IMR-90 (cell line): ENCODE measurements around the gene KRTAP10-10.
"Not testable (repeated sequence)": the region's sequence is repeated elsewhere in the genome, so short reads cannot be mapped to it uniquely, and the experiment has no call there.

ENCODE experiments used
- CEBPB ChIP-seq: IDR thresholded peaks from 2 replicates; pipeline ENCODE4 v1.6.1; 2012; ENCODE audit warnings: low read depth, low read length, improper control_type of control experiment
- POLR2A ChIP-seq: IDR thresholded peaks from 2 replicates; pipeline ENCODE4 v1.6.1; 2012; ENCODE audit warnings: mild to moderate bottlenecking, low read depth, low read length
- RAD21 ChIP-seq: IDR thresholded peaks from 2 replicates; pipeline ENCODE4 v1.6.1; 2012; ENCODE audit warnings: low read length, improper control_type of control experiment
- TF ChIP-seq, protein P1 (sequence below): fragments of 150-350 bp; IDR thresholded peaks from 2 replicates; pipeline ENCODE4 v1.6.1; 2016; ENCODE audit warnings: low read depth, mild to moderate bottlenecking, low read length, moderate library complexity, borderline replicate concordance
- TF ChIP-seq, protein P2 (sequence below): conservative IDR thresholded peaks from 2 replicates; pipeline ENCODE4 v1.5.1; 2012; ENCODE audit warnings: mild to moderate bottlenecking, low read depth, low read length, improper control_type of control experiment

DNA sequence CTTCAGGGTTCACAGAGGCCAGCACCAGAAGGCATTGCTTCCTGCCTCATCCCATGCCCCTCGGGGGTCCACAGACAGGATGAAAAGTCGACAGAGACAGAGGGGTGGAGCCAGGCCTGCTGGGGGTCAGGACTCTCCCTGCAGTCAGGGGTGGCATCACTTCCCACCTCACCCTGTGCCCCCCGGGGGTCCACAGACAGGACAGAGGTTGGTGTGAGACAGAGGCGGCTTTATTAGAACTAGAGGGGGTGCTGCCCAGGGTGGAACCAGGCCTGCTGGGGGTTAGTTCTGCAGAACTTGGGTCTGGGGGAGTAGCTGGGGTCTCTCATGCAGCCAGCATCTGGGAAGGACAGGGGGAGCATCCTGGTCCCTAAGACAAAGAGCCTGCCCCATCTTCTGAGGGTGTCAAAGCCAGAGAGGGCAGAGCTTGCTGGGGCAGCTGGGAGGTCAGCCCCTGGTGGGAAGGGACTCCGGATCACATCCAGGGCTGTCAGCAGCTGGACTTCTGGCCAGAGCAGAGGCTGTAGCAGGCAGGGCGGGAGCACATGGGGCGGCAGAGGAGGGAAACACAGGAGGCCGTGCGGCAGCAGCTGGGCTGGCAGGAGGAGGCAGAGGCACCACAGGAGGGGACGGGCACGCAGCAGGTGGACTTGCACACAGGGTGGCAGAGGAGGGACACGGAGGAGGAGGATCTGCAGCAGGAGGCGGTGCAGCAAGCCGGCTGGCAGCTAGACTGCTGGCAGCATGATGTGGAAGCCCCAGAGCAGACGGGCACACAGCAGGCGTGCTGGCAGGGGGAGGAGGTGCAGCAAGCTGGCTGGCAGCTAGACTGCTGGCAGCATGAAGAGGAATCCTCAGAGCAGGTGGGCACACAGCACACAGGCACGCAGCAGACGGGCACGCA lies 46.0 kb upstream of the KRTAP10-10 start:
- TF ChIP-seq, protein P1, sequence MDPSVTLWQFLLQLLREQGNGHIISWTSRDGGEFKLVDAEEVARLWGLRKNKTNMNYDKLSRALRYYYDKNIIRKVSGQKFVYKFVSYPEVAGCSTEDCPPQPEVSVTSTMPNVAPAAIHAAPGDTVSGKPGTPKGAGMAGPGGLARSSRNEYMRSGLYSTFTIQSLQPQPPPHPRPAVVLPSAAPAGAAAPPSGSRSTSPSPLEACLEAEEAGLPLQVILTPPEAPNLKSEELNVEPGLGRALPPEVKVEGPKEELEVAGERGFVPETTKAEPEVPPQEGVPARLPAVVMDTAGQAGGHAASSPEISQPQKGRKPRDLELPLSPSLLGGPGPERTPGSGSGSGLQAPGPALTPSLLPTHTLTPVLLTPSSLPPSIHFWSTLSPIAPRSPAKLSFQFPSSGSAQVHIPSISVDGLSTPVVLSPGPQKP: not testable (repeated sequence)
- TF ChIP-seq POLR2A, CEBPB, RAD21: not testable (repeated sequence)
- TF ChIP-seq, protein P2, sequence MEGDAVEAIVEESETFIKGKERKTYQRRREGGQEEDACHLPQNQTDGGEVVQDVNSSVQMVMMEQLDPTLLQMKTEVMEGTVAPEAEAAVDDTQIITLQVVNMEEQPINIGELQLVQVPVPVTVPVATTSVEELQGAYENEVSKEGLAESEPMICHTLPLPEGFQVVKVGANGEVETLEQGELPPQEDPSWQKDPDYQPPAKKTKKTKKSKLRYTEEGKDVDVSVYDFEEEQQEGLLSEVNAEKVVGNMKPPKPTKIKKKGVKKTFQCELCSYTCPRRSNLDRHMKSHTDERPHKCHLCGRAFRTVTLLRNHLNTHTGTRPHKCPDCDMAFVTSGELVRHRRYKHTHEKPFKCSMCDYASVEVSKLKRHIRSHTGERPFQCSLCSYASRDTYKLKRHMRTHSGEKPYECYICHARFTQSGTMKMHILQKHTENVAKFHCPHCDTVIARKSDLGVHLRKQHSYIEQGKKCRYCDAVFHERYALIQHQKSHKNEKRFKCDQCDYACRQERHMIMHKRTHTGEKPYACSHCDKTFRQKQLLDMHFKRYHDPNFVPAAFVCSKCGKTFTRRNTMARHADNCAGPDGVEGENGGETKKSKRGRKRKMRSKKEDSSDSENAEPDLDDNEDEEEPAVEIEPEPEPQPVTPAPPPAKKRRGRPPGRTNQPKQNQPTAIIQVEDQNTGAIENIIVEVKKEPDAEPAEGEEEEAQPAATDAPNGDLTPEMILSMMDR: not testable (repeated sequence)
